Dedifferentiated amniotic fluid mesenchymal stem cell (primary cell): ENCODE measurements around the gene RNF31.

Experiments used
- DNase-seq: peaks from one replicate; pipeline ENCODE4 v3.0.0-alpha.2; 2016; ENCODE audit errors: extremely low spot score

Gene RNF31

DNA sequence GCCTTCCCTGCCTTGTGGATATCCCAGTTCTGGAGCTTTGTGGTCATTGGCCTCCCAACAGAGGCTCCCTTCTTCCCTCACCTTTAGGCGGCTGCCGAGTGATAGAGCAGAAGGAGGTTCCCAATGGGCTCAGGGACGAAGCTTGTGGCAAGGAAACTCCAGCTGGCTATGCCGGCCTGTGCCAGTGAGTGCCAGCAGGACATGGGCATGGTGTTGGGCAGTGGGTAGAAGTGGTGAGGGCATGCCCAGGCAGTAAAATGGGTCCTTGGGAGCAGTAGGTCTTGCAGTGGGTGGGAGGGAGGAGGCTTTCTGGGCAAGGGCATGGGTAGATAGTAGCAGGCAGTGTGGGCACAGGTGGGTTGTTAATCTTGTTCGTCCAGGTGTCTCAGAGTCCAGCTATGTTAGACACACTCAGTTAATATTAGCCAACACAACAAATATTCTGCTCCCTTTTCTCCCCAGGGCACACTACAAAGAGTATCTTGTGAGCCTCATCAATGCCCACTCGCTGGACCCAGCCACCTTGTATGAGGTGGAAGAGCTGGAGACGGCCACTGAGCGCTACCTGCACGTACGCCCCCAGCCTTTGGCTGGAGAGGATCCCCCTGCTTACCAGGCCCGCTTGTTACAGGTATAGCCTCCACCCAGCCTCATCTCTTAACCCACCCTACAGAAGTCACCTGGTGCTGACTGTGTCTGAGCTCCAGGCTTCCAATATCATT lies 12.6 kb downstream of the RNF31 start:
- no peak for DNase-seq

- DNase-seq: no peak
These were observed 13.2 kb downstream of the RNF31 start for GRCh38 chr14:24160499-24160849.

DNA sequence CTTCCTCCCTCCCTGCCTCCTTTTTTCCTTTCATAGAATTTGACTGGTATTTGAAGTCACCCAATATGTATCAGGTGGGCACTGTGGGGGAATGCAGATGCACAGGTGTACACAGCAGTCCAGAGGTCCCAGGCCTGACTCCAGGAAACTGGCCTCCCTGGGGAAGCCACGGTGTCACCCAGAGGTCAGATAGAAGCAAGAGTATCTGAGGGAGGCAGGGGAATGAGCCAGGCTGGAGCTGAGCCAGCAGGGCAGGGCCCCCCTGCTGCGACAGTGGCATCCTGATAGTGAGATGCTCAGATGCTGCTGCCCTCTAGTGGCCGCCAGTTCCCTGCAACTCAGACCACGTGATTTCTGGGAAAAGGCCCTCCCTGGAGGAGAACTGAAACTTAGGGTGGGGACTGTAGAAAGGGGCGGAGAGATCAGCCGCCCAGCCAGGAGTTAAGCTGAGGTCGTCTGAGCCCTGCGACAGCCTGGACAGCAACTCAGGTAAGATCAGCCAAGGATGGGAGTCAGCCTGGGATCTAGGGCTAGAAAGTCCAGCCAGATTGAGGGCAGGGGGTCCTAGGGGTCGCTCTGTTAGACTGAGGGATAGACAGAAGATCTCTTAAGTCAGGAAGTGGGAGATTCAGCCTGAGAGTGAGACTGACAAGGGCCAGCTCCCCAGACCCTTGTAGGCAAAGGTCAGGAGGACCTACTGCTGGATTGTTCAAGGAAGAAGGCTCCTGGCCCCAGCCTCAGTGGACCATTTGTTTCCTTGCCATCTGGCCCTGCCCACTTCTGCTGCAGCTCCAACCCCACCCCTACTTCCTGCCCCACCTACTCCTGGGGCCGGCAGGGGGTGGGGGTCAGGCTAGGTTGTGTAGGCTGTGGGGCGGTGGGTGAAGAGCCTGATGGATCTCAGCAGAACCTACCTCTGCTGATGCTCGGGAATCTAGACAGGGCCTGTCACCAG lies 13.8 kb downstream of the RNF31 start, which contains the start of gene IRF9:
Gene IRF9, plus strand, starts transcription at position 416 of the 955 bp plus-strand sequence. CDS start 880 bp downstream, outside the sequence.
- DNase-seq: peak; percentile 86

DNA sequence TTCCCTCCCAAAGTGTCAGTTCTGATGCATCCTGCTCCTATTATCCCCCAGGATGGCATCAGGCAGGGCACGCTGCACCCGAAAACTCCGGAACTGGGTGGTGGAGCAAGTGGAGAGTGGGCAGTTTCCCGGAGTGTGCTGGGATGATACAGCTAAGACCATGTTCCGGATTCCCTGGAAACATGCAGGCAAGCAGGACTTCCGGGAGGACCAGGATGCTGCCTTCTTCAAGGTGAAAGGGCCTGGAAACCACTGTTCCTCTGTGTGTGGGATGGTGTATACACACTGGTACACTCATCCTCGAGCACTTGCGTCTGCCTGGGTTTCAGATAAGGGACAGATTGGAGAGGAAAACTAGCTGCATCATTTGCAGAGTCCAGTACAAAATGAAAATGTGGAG lies 14.8 kb downstream of the RNF31 start:
- no peak for DNase-seq

GRCh38 chr14:24164518-24164991 lies 17.3 kb downstream of the RNF31 start:
- DNase-seq: no peak

- DNase-seq: no peak
These were observed 18.5 kb downstream of the RNF31 start for GRCh38 chr14:24165785-24166184.

DNA sequence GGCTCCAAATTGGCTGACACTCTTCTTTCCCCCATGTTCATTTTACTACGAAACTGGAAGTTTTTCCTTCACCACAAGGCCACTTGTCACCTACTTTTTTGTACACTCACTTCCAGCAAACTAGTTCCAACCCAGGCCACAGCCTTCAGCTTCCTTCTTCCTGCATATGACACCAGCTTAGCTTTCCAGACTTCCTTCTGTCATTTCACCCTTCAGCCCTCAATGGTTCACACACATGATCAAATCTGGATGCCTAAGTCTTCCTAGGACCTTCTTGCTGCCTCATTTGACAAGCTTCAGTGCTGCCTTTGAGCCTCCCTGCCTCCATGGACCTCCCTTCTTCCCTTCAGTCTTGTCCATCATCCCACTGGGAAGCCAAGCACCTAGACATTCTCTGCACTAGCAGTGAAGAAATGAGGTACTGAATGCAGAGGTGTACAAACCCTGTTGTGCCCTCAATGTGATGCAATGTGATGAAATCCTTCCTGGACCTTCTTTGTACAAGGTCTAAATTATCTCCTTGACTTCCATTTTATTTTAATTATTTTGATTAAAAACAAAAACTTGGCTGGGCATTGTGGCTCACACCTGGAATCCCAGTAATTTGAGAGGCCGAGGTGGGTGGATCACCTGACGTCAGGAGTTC lies 20.3 kb downstream of the RNF31 start:
- DNase-seq: no peak

GRCh38 chr14:24171422-24172260 lies 24.3 kb downstream of the RNF31 start, which contains the start of gene REC8:
Gene REC8, plus strand, starts transcription at chr14:24172080. Its CDS starts 473 bp downstream, at chr14:24172553.
- DNase-seq: no peak

GRCh38 chr14:24172261-24172860 lies 25.1 kb downstream of the RNF31 start:
- no peak for DNase-seq

DNA sequence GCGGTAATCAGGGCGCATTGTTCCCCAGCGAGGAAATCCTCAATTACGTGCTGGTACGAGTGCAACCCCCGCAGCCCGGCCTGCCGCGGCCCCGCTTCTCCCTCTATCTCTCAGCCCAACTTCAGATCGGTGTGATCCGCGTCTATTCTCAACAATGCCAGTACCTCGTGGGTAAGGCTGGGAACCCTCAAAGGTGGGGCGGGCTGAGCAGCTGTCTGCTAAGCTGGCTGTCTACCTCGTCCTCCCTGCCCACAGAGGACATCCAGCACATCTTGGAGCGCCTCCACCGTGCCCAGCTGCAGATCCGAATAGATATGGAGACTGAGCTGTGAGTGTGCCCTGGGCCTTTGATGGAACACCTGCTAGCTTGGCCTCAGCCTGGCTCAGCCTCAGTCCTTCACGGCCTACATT lies 25.6 kb downstream of the RNF31 start:
- DNase-seq: no peak

GRCh38 chr14:24176599-24176998 lies 29.3 kb downstream of the RNF31 start:
- no peak for DNase-seq

DNA sequence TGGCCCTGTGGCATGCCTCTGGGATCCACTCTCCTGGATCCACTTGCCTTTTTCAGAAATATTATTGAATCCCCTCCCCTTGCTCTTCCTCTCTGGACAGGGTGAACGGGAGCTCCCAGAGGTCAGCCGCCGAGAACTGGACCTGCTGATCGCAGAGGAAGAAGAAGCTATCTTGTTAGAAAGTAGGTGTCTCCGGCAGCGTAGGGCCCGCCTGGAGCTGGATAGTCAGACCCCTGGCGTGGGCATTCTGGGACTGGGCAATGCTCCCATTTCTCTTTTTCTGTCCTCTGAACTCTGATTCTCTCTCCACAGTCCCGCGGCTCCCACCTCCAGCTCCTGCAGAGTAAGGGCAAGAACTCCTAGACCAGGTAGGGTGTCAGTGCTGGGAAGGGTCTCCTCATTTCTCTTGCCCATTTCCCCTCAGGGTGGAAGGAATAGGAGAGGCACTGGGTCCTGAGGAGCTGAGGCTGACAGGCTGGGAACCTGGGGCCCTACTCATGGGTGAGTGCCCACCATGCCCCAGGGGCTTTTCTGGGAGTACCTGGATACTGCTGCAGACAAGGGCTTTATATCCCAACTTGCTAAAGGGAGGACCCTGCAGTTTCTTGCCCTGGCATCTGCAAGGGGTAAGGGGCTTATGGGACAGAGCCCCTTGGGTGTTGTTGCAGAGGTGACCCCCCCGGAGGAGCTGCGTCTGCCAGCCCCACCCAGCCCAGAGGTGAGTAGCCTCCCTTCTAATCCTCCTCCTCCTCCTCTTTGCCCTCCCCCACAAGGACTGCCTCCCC lies 29.9 kb downstream of the RNF31 start:
- DNase-seq: no peak

DNA sequence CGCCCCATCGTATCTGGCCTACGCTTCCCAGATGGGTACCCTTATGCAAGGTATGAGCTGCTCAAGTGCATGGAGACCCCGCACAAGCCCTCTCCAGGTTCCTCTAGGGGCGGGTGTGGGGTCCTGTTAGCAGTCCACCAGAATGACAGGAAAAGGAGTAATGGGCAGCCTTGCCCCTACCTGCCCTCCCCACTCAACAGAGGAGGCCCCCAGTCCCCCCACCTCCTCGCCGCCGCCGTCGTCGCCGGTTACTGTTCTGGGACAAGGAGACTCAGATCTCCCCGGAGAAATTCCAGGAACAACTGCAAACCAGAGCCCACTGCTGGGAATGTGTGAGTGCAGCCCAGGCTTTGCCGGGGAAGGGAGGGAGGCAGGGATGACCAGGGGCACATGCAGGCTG lies 30.6 kb downstream of the RNF31 start:
- DNase-seq: no peak

GRCh38 chr14:24178399-24179178 lies 31.3 kb downstream of the RNF31 start:
- no peak for DNase-seq

DNA sequence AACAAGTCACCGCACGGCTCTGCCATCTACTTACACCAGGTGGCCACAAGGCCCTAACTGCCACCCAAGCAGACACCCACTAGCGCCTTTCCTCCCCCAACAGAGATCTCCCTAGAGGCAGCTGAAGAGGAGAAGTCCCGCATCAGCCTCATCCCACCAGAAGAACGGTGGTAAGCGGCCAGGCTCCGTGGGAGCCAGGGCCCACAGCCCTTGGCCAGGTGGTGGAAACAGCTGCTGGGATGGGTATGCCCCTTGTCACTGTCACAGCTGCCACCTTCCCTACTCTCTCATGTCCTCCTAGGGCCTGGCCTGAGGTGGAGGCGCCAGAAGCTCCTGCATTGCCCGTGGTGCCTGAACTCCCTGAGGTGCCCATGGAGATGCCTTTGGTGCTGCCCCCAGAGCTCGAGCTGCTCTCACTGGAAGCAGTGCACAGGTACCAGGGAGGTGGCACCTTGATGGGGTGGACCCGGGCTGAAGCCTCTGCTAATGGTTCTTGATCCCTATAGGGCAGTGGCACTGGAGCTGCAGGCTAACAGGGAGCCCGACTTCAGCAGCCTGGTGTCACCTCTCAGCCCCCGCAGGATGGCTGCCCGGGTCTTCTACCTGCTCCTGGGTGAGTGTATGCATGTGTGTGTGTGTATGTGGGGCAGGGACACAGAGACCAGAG lies 32.1 kb downstream of the RNF31 start:
- DNase-seq: no peak

DNA sequence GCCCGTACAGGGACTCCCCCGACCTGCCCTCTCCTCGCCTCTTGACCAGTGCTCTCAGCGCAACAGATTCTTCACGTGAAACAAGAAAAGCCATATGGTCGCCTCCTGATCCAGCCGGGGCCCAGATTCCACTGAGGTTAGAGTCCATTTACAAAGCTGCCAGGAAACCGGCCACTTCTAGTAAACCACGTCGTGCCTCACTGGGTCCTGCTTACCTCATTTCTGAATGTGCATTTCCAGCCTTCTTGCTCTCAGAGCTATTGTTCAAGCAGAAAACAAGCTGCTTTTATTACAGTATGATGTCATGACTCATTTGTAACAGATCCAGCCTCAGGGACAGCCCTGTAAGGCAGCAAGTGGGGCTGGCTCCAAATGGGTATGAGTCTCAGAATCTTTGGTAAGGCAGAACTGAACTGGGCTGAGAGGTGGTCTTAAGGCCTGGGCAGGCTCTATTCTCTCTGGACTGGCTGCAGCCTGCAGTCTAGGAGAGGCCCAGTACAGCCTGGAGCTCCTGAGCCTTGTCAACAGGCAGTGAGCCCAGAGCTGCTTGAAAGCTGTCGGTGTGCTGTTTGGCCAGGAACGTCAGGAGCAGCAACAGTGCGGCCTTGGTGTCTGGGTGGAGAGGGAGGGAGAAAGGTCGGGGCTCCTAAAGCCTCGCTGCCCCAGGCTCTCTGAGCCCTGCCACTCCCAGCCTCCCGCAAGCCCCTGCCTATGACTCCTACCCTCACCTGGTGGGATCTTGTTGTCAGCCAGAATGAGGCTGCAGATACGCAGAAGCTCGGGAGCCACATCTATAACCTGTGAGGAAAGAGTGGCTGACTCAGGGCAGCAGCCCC lies 32.9 kb downstream of the RNF31 start:
- peak; percentile 23 for DNase-seq

DNA sequence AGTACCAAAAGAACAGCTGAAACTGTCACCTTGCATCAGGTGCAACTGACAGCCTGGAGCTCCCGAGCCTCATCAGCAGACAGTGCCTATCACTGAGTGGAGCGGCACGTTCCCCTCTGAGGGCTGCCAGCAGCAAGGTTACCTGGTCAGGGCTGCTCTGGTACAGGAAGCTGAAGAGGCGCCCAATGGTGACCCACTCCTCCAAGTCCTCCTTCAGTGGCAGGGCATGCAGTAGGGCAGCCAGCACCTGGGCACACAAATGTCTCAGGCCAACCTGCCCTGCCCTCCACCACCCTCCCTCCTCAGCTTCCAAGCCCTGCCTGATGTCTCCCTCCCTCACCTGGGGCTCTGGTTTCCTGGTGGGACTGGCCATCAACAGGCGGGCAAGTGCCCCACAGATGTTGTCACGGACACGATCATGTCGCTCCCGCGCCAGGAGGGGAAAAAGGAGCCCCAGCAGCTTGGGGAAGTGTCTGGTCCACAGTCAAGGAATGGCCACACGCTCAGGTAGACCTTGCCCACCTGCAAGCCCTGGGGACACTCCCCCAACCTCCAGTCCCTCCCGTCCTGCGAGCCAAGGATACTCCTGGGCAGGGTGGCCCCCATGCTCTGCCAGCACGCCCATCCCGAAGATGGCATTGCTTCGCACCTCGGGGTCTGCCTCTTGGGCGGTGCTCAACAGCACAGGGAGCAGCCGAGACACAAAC lies 34.2 kb downstream of the RNF31 start:
- DNase-seq: no peak
